K562 (cell line): ENCODE results near the gene TARP.

Source experiments
- ATAC-seq: fragments of 200-7000 bp; cut with Tn5 transposase; 3 replicates; pipeline ENCODE4 v1.9.1; 2020; ENCODE audit warnings: moderate library complexity
- BruUV-seq: library from RNA; stranded (reverse); fragments of 400-500 nt; replicated peaks from 2 replicates; lab custom pipeline; 2021; lab: Mats Ljungman, UMichigan
- CTCF ChIA-PET: fragments of 300-600 bp; formaldehyde crosslinking; extraction: SDS; loops from one replicate; lab custom pipeline; 2021; ENCODE audit warnings: low intra/inter-chr PET ratio; lab: Yijun Ruan, JAX
- POLR2A ChIA-PET: fragments of 300-600, 350-650 bp; sonication (Branson Sonifier 250); formaldehyde crosslinking; extraction: SDS; loops from one replicate; lab custom pipeline; 2021; ENCODE audit warnings: antibody characterized with exemption, inconsistent platforms; lab: Yijun Ruan, JAX
- DNase-seq, 4 experiments: peaks; one replicate each; pipeline versions ENCODE4 v3.0.0 to v3.0.0-alpha.2; 2011 to 2018; ENCODE audit warnings: low spot score in 3 of 4, mixed read lengths in 3 of 4; ENCODE audit errors: extremely low read depth in 1 of 4
- FAIRE-seq: peaks from 2 replicates; lab custom pipeline; 2011; peaks lifted over from hg19 to GRCh38; lab: Jason Lieb, UNC
- H2AFZ ChIP-seq: 2 replicates; pipeline ENCODE4 v1.6.0; 2011; ENCODE audit warnings: low read depth, low read length, control low read depth, inconsistent platforms
- H3K27ac ChIP-seq: fragments of 200-600 bp; 3 replicates; pipeline ENCODE4 v1.8.0; 2011; ENCODE audit warnings: low read depth, mild to moderate bottlenecking, control low read depth, inconsistent platforms, low read length, moderate library complexity, mixed read lengths; ENCODE audit errors: extremely low read depth
- H3K27me3 ChIP-seq, 2 experiments: fragments of 300-600 bp in 1 of 2; 2 replicates in 1 of 2; 3 replicates in 1 of 2; pipeline versions ENCODE4 v1.6.0 to v1.8.0; 2011; ENCODE audit warnings: inconsistent platforms in 2 of 2, low read length in 2 of 2, mild to moderate bottlenecking in 1 of 2, mixed read lengths in 1 of 2, moderate library complexity in 1 of 2; ENCODE audit not compliant: control insufficient read depth in 2 of 2, insufficient read depth in 2 of 2
- H3K36me3 ChIP-seq: fragments of 300-600 bp; 3 replicates; pipeline ENCODE4 v1.8.0; 2011; ENCODE audit warnings: mild to moderate bottlenecking, low read length, inconsistent platforms; ENCODE audit not compliant: control insufficient read depth, insufficient read depth
- H3K4me1 ChIP-seq, 2 experiments: fragments of 200-600 bp in 1 of 2; replicated peaks in 1 of 2; 2 replicates in 1 of 2; 3 replicates in 1 of 2; pipeline versions ENCODE4 v1.5.1 to v1.8.0; 2011; ENCODE audit warnings: inconsistent platforms in 2 of 2, low read length in 2 of 2, mild to moderate bottlenecking in 1 of 2, mixed read lengths in 1 of 2, moderate library complexity in 1 of 2; ENCODE audit not compliant: control insufficient read depth in 2 of 2, insufficient read depth in 2 of 2
- H3K4me2 ChIP-seq: 2 replicates; pipeline ENCODE4 v1.6.1; 2011; ENCODE audit warnings: low read length, control low read depth, inconsistent platforms, mixed read lengths; ENCODE audit not compliant: insufficient read depth
- H3K4me3 ChIP-seq: fragments of 200-600 bp; sonication (generic), shearing (Covaris generic); 2 replicates; pipeline ENCODE4 v1.5.1; 2016; ENCODE audit warnings: control low read depth, inconsistent platforms
- H3K79me2 ChIP-seq: fragments of 200-600 bp; 3 replicates; pipeline ENCODE4 v1.8.0; 2011; ENCODE audit warnings: low read length, inconsistent platforms; ENCODE audit not compliant: control insufficient read depth, insufficient read depth
- H3K9ac ChIP-seq, 2 experiments: 2 replicates each; pipeline versions ENCODE4 v1.6.0 to v1.6.1; 2011; ENCODE audit warnings: low read depth in 2 of 2, low read length in 2 of 2, control low read depth in 1 of 2, inconsistent platforms in 1 of 2, mild to moderate bottlenecking in 1 of 2, mixed read lengths in 1 of 2; ENCODE audit not compliant: insufficient read depth in 1 of 2
- H3K9me1 ChIP-seq: one replicate; pipeline ENCODE4 v1.6.0; 2011; ENCODE audit warnings: inconsistent platforms, mild to moderate bottlenecking, low read length, moderate library complexity; ENCODE audit not compliant: control insufficient read depth, insufficient read depth
- H3K9me3 ChIP-seq: replicated peaks from 2 replicates; pipeline ENCODE4 v1.5.1; 2011; ENCODE audit warnings: low read depth, low read length, inconsistent platforms; ENCODE audit not compliant: control insufficient read depth, insufficient read depth
- H4K20me1 ChIP-seq: replicated peaks from 2 replicates; pipeline ENCODE4 v1.6.1; 2011; ENCODE audit warnings: low read length, inconsistent platforms, mixed read lengths; ENCODE audit not compliant: control insufficient read depth, insufficient read depth
- ARID3A ChIP-seq: IDR thresholded peaks from 2 replicates; pipeline ENCODE4 v1.6.1; 2012; ENCODE audit warnings: low read depth, low read length, improper control_type of control experiment, borderline replicate concordance
- C11orf30 ChIP-seq: fragments of 450-650 bp; IDR thresholded peaks from 2 replicates; pipeline ENCODE4 v1.6.1; 2016; ENCODE audit warnings: low read depth, mild to moderate bottlenecking
- DEAF1 ChIP-seq: fragments of 450-650 bp; formaldehyde crosslinking; IDR thresholded peaks from 2 replicates; pipeline ENCODE4 v1.4.0; 2020; ENCODE audit warnings: mild to moderate bottlenecking, moderate library complexity
- FOSL1 ChIP-seq: fragments of 200-800 bp; sonication (Bioruptor generic); conservative IDR thresholded peaks from 2 replicates; pipeline ENCODE4 v1.6.1; 2016; ENCODE audit warnings: missing genetic modification characterization, missing compliant biosample characterization
- GTF2E2 ChIP-seq: fragments of 200-800 bp; sonication (Bioruptor generic); IDR thresholded peaks from 2 replicates; pipeline ENCODE4 v1.6.1; 2016; ENCODE audit warnings: missing genetic modification characterization, missing compliant biosample characterization
- HMG20B ChIP-seq: fragments of 250-450 bp; sonication (Bioruptor Pico); IDR thresholded peaks from 2 replicates; pipeline ENCODE4 v1.5.0; 2021; ENCODE audit warnings: mild to moderate bottlenecking
- JUN ChIP-seq, 2 experiments: sonication (generic) in 1 of 2; formaldehyde crosslinking in 1 of 2; IDR thresholded peaks; 2 replicates each; pipeline versions ENCODE4 v1.6.1 to v1.8.0; 2012 to 2022; ENCODE audit warnings: borderline replicate concordance in 2 of 2, mild to moderate bottlenecking in 2 of 2, improper control_type of control experiment in 1 of 2, low read depth in 1 of 2, low read length in 1 of 2, missing genetic modification reagents in 1 of 2
- MAX ChIP-seq: sonication (generic); formaldehyde crosslinking; IDR thresholded peaks from 2 replicates; pipeline ENCODE4 v1.9.0; 2022; ENCODE audit warnings: mild to moderate bottlenecking, missing genetic modification reagents
- POLR3A ChIP-seq: IDR thresholded peaks from 2 replicates; pipeline ENCODE4 v1.6.1; 2011; ENCODE audit warnings: borderline replicate concordance, mild to moderate bottlenecking, moderate library complexity; ENCODE audit not compliant: insufficient read length, insufficient read depth; ENCODE audit errors: extremely low read depth
- RBM34 ChIP-seq: fragments of 200-400 bp; formaldehyde crosslinking; IDR thresholded peaks from 2 replicates; pipeline ENCODE4 v1.6.1; 2018; ENCODE audit warnings: low read length, borderline replicate concordance; ENCODE audit not compliant: insufficient read depth
- SIRT6 ChIP-seq: IDR thresholded peaks from one replicate; pipeline ENCODE4 v1.6.1; 2012; ENCODE audit warnings: low read depth, mild to moderate bottlenecking, control low read depth, inconsistent platforms, low read length, moderate library complexity
- SMARCE1 ChIP-seq: fragments of 450-650 bp; IDR thresholded peaks from 2 replicates; pipeline ENCODE4 v1.7.1; 2016; ENCODE audit warnings: mild to moderate bottlenecking
- ZNF655 ChIP-seq: fragments of 250-450 bp; sonication (Bioruptor Pico); IDR thresholded peaks from 2 replicates; pipeline ENCODE4 v1.5.0; 2021
- ZNF766 ChIP-seq: fragments of 200-800 bp; sonication (Bioruptor generic); conservative IDR thresholded peaks from 2 replicates; pipeline ENCODE4 v1.6.1; 2016; ENCODE audit warnings: missing genetic modification characterization, missing compliant biosample characterization
- WGBS: fragments of 100-300 bp; shearing (Covaris generic); methylation state at CpG from one replicate; pipeline ENCODE4 v1.1.6; 2016; ENCODE audit warnings: low coverage, mixed read lengths; ENCODE audit not compliant: insufficient coverage; ENCODE audit errors: missing lambda C conversion rate; 5-methylcytosine and 5-hydroxymethylcytosine counted together
- in situ Hi-C: fragments of 300-500 bp; cut with MboI; formaldehyde crosslinking; loops from 4 replicates; pipeline ENCODE4 v1.15.0; 2018; ENCODE audit warnings: inconsistent platforms, mixed read lengths
- intact Hi-C: fragments of 100-400 bp; cut with micrococcal nuclease; formaldehyde crosslinking; loops from 2 replicates; pipeline ENCODE4 v1.14.2; 2022

The TARP gene

GRCh38 chr7:38307640-38308039 lies 34.2 kb upstream of the TARP start:
- POLR2A ChIA-PET: interaction anchor here (0.6 to 1.3 kb wide), 5 partner anchors 9 to 1528 kb away, joined by 3 to 6 read pairs (median 3); no protein-coding TSS in a partner anchor
- CTCF ChIA-PET: no interaction called here

More at GRCh38 chr7:38307640-38308039, 34.2 kb upstream of the TARP start:
- WGBS: 36% methylated on average over 3 of the region's 3 CpGs
- H2AFZ ChIP-seq: no peak overlapping the region
- BruUV-seq: no TSS peak
- in situ Hi-C loops: no loop called here
- H3K4me3 ChIP-seq: no peak overlapping the region
- H3K4me2 ChIP-seq: no peak overlapping the region
- no peak for FAIRE-seq
- no peak overlapping the region for H3K27ac ChIP-seq
- peaks cover 3 to 10% of the 10 kb centered on the region in 2 experiments; a peak in 3 of 5 replicates for H3K27me3 ChIP-seq
- H3K9me1 ChIP-seq: no peaks in the 10 kb centered on the region
- 0 out of 2 replicates have a peak, but pooled peaks cover 2% of the 10 kb centered on the region for H4K20me1 ChIP-seq
- intact Hi-C loops: no loop called here
- peaks cover 4% of the 10 kb centered on the region; the same call in 1 of the 3 replicates for H3K79me2 ChIP-seq
- no peaks in the 10 kb centered on the region for H3K9me3 ChIP-seq
- H3K36me3 ChIP-seq: no peaks in the 10 kb centered on the region
- peaks cover 5 to 7% of the 10 kb centered on the region in 2 experiments for H3K4me1 ChIP-seq
- ATAC-seq: no peak
- no peak overlapping the region for H3K9ac ChIP-seq
- no peak for DNase-seq
- no peak for TF ChIP-seq FOSL1
- TF ChIP-seq C11orf30: no peak
- no peak for TF ChIP-seq ZNF766 (CRISPR knock-in tag)
- TF ChIP-seq POLR3A: no peak
- no peak for TF ChIP-seq JUN (IDR thresholded peaks at IDR 0.05; ENCODE audit: borderline replicate concordance, low read depth, low read length)
- TF ChIP-seq JUN (CRISPR knock-in tag; IDR thresholded peaks at IDR 0.05; ENCODE audit: borderline replicate concordance): no peak
- no peak for TF ChIP-seq DEAF1 (CRISPR knock-in tag)
- no peak for TF ChIP-seq GTF2E2 (tag)
- no peak for TF ChIP-seq MAX
- TF ChIP-seq ZNF655 (CRISPR knock-in tag): no peak
- no peak for TF ChIP-seq HMG20B (CRISPR knock-in tag)
- no peak for TF ChIP-seq SMARCE1
- no peak for TF ChIP-seq SIRT6
- no peak for TF ChIP-seq ARID3A
- TF ChIP-seq RBM34: no peak
